GM08714 (cell line): ENCODE results near the gene KLC3.

Experiments used
- H3K4me3 ChIP-seq: fragments of 200-500 bp; sonication (Bioruptor generic); 2 replicates; pipeline ENCODE4 v1.5.1; 2014; ENCODE audit warnings: mild to moderate bottlenecking, low read length, inconsistent platforms
- ZNF274 ChIP-seq: IDR thresholded peaks from 2 replicates; pipeline ENCODE4 v1.6.1; 2012; ENCODE audit warnings: mild to moderate bottlenecking, low read depth, low read length

Gene KLC3

DNA sequence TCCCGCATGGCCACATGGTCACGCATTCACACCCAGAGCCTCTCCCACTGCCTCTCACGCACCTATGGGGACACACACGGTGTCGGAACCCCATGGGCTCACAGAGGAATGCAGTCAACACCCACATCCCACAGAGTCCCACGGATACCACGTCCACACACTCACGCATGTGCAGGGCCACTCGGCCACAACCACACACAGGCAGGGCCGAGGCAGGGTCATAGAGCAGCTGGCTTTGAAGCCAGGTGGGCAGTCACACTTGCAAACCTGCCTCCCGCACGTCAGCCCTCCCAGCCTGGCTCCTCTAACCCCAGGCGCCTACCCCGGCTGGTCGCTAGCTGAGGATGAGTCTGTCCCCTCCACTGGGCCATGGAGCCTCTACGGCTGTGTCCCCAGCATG is 21.7 kb downstream of the KLC3 start:
- no peak for TF ChIP-seq ZNF274

GRCh38 chr19:45363861-45364459 is 23.4 kb downstream of the KLC3 start:
- no peak overlapping the region for H3K4me3 ChIP-seq
- TF ChIP-seq ZNF274, result no peak

More for the DNA sequence above, 21.7 kb downstream of the KLC3 start:
- H3K4me3 ChIP-seq, result no peak overlapping the region

DNA sequence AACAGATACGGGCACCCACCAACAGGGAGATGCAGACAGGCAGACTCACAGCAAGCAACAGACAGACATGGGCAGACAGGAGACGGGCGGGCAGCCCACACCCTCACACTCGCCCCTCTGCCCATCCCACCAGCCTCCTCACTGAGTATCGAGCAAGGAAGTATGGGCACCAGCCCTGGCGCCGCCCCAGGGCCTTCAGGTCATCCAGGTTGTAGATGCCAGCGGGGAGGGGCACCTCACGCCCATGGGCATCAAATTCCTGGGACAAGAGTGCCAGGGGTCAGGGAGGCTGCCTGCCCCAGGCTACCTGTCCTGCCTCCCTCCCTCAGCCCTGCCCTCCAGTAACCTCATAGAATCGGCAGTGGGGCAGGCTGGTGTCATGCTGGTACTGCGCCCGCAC is 24.1 kb downstream of the KLC3 start:
- TF ChIP-seq ZNF274, result no peak
- no peak overlapping the region for H3K4me3 ChIP-seq

DNA sequence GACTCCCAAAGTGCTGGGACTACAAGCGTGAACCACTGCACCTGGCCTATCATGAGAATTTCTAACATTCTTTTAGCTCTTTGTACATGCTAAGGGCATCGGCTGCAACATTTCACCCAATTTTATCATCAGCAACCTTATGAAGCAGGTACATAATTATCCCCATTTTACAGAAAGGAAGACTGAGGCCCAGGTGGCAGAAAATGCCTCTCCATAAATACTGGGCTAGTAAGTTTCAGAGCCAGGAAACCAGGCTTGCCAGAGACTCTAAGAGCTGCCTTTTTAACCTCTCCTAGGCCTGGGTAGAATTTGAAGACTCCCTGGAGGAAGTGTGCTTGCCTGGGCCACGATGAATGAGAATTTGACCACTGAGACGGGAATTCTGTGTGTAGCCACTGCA is 27.6 kb downstream of the KLC3 start:
- H3K4me3 ChIP-seq, result no peak overlapping the region
- no peak for TF ChIP-seq ZNF274

DNA sequence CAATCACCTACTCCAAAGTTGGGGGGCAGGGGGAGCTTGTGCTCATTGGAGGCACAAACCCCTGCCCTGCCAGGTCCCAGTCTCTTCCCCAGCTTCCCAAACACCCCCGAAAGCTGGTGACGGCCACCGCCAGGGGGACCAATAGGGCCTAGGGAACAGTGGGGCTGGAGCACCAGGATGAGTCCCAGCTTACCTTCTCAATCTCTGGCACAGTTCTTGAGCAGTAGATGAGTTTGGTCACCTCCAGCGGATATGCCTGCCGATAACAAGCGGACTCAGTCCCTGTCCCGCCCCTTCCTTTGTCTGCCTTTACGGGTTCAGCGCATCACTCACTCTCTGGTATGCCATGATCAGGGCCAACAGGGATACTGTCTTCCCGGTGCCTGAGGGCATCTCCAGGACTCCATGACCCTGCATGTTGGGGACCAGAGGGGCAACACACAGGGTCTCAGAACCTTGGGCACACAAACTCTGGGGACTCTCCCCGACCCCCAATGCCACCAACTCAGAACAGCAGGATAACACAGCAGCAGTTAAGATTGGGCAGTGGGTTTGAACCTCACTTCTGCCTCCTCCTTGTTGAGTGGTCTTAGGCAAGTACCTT is 28.3 kb downstream of the KLC3 start:
- no peak overlapping the region for H3K4me3 ChIP-seq
- no peak for TF ChIP-seq ZNF274

DNA sequence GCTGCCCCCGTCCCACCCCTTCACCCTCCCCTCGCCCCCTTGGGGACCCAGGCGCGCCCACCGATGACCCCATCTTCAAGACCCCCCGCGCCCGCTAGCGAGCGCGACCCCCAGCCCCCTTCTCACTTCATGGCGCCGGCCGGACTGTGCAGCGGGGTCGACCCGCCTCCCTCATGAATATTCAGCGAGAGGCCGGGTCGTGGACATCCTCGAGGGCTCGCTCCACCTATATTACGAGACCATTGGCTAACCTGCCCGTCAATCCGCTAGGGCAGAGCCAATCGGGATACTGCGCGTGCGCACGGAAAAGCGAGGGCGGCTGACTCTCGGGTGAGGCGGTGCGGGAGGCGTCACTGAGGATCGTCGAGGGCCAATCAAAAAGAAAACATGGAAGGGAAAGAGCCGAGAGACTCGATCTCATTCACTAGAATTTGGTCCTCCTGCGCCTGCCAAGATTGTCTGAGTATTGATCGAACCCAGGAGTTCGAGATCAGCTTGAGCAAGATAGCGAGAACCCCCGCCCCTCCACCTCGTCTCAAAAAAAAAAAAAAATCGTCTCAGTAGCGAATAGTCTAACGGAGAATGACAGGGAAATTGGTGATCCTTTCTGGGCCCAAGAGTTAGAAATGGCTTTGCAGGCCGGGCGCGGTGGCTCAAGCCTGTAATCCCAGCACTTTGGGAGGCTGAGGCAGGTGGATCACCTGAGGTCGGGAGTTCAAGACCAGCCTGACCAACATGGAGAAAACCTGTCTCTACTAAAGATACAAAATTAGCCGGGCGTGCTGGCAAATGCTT is 30.1 kb downstream of the KLC3 start, which contains the start of gene ERCC2:
Gene ERCC2 (minus strand): TSS at position 164 of the 795 bp plus-strand sequence. CDS start 33 bp downstream, at position 131.
- peak within 1 kb of the TSS; percentile 82 for H3K4me3 ChIP-seq
- no peak for TF ChIP-seq ZNF274

DNA sequence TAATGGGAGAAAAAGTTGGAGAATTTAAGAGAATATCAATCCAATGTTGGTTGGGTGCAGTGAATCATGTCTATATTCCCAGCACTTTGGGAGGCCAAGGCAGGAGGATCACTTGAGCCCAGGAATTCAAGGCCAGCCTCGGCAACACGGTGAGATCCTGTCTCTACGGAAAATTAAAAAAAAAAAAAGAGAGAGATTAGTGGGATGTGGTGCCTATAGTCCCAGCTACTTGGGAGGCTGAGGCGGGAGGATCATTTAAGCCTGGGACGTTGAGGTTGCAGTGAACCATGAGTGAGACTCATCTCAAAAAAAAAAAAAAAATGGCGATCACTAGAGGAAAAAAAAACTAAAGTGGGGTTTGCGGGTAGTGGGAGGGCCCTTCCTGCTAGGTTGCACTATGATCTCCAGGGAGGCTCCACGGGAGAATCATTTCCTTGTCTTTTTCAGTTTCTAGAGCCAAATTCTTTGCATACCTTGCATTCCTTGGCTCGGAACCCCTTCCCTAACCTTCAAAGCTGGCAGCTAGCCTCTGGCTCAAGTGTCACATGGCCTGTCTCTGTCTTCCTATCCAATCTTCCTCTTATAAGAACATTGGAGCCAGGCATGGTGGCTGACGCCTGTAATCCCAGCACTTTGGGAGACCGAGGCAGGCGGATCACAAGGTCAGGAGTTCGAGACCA is 35.6 kb downstream of the KLC3 start:
- no peak overlapping the region for H3K4me3 ChIP-seq
- TF ChIP-seq ZNF274, result no peak

DNA sequence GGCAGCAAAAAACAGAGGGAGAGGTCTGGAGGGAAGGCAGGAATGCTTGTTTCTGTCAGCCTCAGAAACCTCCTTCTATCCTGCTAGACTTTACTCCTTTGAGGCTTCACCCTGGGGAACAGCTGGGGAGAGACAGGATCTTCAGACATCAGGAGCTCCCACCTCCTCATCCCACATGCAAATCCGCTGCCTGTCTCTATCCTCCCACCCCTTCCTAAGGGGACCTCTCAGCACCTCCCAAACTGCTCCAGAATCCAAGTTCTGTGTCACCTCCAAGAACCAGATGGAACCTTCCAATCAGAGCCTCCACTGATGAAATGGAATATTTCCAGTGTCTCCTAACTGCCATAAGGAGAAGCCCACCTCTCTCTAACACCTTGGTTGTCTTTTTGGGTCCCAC is 39.6 kb downstream of the KLC3 start:
- H3K4me3 ChIP-seq, result no peak overlapping the region
- TF ChIP-seq ZNF274, result no peak

GRCh38 chr19:45382426-45382825 is 41.9 kb downstream of the KLC3 start:
- no peak for TF ChIP-seq ZNF274

GRCh38 chr19:45385392-45386221 is 45.1 kb downstream of the KLC3 start:
- H3K4me3 ChIP-seq, result no peak overlapping the region
- no peak for TF ChIP-seq ZNF274

More at GRCh38 chr19:45382426-45382825, 41.9 kb downstream of the KLC3 start:
- H3K4me3 ChIP-seq, result no peak overlapping the region

- no peak for TF ChIP-seq ZNF274
- no peak overlapping the region for H3K4me3 ChIP-seq
Observed at GRCh38 chr19:45391346-45391745, 50.8 kb downstream of the KLC3 start.

DNA sequence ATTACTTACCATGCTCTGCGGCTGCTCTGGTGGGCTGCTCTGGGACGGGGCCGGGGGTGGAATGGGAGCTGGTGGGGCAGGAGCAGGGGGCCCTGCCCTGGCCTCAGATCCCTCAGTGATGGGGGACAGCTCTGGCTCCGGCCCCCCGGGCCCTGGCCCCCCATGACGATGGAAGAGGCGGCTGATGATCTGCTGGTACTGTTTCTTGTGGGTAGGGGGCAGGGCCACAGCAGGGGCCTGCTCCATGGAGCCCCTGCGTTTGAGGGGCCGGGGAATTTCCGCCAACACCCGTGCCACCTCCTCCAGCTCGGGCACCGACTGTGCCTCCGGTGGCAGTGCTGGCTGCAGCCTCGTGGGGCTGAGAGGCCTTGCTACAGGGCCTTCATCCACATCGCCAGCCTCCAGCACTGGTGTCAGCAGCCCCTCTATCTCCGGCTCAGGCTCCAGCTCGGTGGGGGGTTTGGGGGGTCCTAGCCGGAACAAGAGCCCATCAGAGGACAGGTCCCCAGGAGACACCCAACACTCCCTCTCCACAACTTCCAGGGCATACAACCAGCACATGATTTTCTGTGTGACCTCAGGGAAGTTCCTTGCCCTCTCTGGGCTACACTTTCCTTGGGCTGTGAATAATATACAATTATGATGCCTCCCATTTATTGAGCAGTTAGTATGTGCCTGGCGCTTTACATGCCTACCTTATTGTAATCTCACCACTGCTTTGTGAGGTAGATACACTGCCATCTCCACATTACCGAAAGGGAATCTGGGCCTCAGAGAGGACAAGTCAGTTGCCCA is 51.5 kb downstream of the KLC3 start:
- no peak overlapping the region for H3K4me3 ChIP-seq
- no peak for TF ChIP-seq ZNF274
